OCI-LY1 (cell line): ENCODE measurements around the gene TSPAN6.

Experiments used
- H2AFZ ChIP-seq: fragments of 200-600 bp; sonication (generic), shearing (Covaris generic); 2 replicates; pipeline ENCODE4 v1.6.0; 2014; ENCODE audit warnings: antibody characterized with exemption, mild to moderate bottlenecking, low read length
- H3F3A ChIP-seq: fragments of 200-600 bp; sonication (generic), shearing (Covaris generic); 2 replicates; pipeline ENCODE4 v1.6.0; 2014; ENCODE audit warnings: mild to moderate bottlenecking, antibody characterized with exemption, low read length, moderate library complexity; ENCODE audit not compliant: insufficient read depth
- H3K27ac ChIP-seq: fragments of 200-600 bp; sonication (generic); 2 replicates; pipeline ENCODE4 v1.5.1; 2014; ENCODE audit warnings: low read length, mixed run types, mild to moderate bottlenecking, low read depth; ENCODE audit not compliant: poor library complexity, severe bottlenecking
- H3K27me3 ChIP-seq: fragments of 200-600 bp; sonication (generic); 2 replicates; pipeline ENCODE4 v1.6.0; 2014; ENCODE audit warnings: antibody characterized with exemption, mild to moderate bottlenecking, low read length, moderate library complexity; ENCODE audit not compliant: insufficient read depth
- H3K36me3 ChIP-seq: fragments of 200-600 bp; sonication (generic); 2 replicates; pipeline ENCODE4 v1.6.1; 2014; ENCODE audit warnings: mild to moderate bottlenecking, antibody characterized with exemption, low read length, moderate library complexity, mixed read lengths; ENCODE audit not compliant: insufficient read depth
- H3K4me1 ChIP-seq: fragments of 200-600 bp; sonication (generic); 2 replicates; pipeline ENCODE4 v1.5.1; 2014; ENCODE audit warnings: mild to moderate bottlenecking, low read length, moderate library complexity; ENCODE audit not compliant: insufficient read depth, severe bottlenecking
- H3K4me2 ChIP-seq: fragments of 200-600 bp; sonication (generic), shearing (Covaris generic); 2 replicates; pipeline ENCODE4 v1.6.1; 2014; ENCODE audit warnings: low read length
- H3K4me3 ChIP-seq: fragments of 200-600 bp; sonication (generic); 2 replicates; pipeline ENCODE4 v1.5.1; 2014; ENCODE audit warnings: low read length, low read depth, mild to moderate bottlenecking, mixed read lengths; ENCODE audit not compliant: poor library complexity, severe bottlenecking
- H3K79me2 ChIP-seq: fragments of 200-600 bp; shearing (Covaris generic); 2 replicates; pipeline ENCODE4 v1.6.1; 2016; ENCODE audit warnings: mixed run types, low read length, mixed read lengths; ENCODE audit not compliant: insufficient read depth
- H3K9ac ChIP-seq: fragments of 200-600 bp; sonication (generic), shearing (Covaris generic); 2 replicates; pipeline ENCODE4 v1.6.1; 2014; ENCODE audit warnings: mild to moderate bottlenecking, low read length, mixed read lengths
- H3K9me2 ChIP-seq: fragments of 200-600 bp; sonication (generic), shearing (Covaris generic); 2 replicates; pipeline ENCODE4 v1.6.1; 2014; ENCODE audit warnings: low read depth, mild to moderate bottlenecking, low read length, mixed read lengths
- H3K9me3 ChIP-seq: fragments of 200-600 bp; shearing (Covaris generic); 2 replicates; pipeline ENCODE4 v1.6.1; 2014; ENCODE audit warnings: low read length, mixed read lengths
- H4K20me1 ChIP-seq: fragments of 200-600 bp; sonication (generic), shearing (Covaris generic); 2 replicates; pipeline ENCODE4 v1.6.0; 2016; ENCODE audit warnings: mild to moderate bottlenecking, low read length; ENCODE audit not compliant: insufficient read depth
- CTCF ChIP-seq: fragments of 200-600 bp; sonication (generic), shearing (Covaris generic); IDR thresholded peaks from 2 replicates; pipeline ENCODE4 v1.5.1; 2017; ENCODE audit warnings: mild to moderate bottlenecking, antibody characterized with exemption, low read length, moderate library complexity, mixed read lengths
- EZH2 ChIP-seq: fragments of 200-600 bp; sonication (generic), shearing (Covaris generic); IDR thresholded peaks from 2 replicates; pipeline ENCODE4 v1.8.0; 2017; ENCODE audit warnings: borderline replicate concordance, mixed run types, mild to moderate bottlenecking, antibody characterized with exemption, low read length, moderate library complexity, mixed read lengths

Gene TSPAN6

GRCh38 chrX:100615005-100615404 lies 21.6 kb downstream of the TSPAN6 start:
- Histone ChIP-seq H3K4me2 (no peak overlapping the region), H3K9me2 (no peaks in the 10 kb centered on the region), H3K36me3 (no peaks in the 10 kb centered on the region), H2AFZ (no peak overlapping the region), H3K4me1 (no peaks in the 10 kb centered on the region), H3K4me3 (no peak overlapping the region), H3K27me3 (no peaks in the 10 kb centered on the region), H3K9ac (no peak overlapping the region), H3F3A (no peaks in the 10 kb centered on the region), H3K27ac (no peak overlapping the region), H3K9me3 (no peaks in the 10 kb centered on the region), H3K79me2 (no peaks in the 10 kb centered on the region), H4K20me1 (no peaks in the 10 kb centered on the region)
- TF ChIP-seq CTCF (no peak; the same call in 1 of the 2 replicates), EZH2 (no peak)

GRCh38 chrX:100611951-100612350 lies 24.7 kb downstream of the TSPAN6 start:
- Histone ChIP-seq H3K9me2 (no peaks in the 10 kb centered on the region), H3K9me3 (no peaks in the 10 kb centered on the region), H3F3A (no peaks in the 10 kb centered on the region), H4K20me1 (no peaks in the 10 kb centered on the region), H3K9ac (no peak overlapping the region), H3K36me3 (no peaks in the 10 kb centered on the region), H2AFZ (no peak overlapping the region), H3K27me3 (no peaks in the 10 kb centered on the region), H3K4me2 (no peak overlapping the region), H3K27ac (no peak overlapping the region), H3K4me3 (no peak overlapping the region), H3K4me1 (no peaks in the 10 kb centered on the region), H3K79me2 (no peaks in the 10 kb centered on the region)
- no peak for TF ChIP-seq EZH2
- no peak for TF ChIP-seq CTCF

- no peak overlapping the region for H3K27ac ChIP-seq
- no peak overlapping the region for H3K9ac ChIP-seq
- no peaks in the 10 kb centered on the region for H3K4me1 ChIP-seq
- H3K4me3 ChIP-seq, result no peak overlapping the region
- H2AFZ ChIP-seq, result no peak overlapping the region
- no peaks in the 10 kb centered on the region for H3K9me2 ChIP-seq
- H3K27me3 ChIP-seq, result no peaks in the 10 kb centered on the region
- H4K20me1 ChIP-seq, result no peaks in the 10 kb centered on the region
- TF ChIP-seq EZH2 (no peak), CTCF (no peak)
- no peaks in the 10 kb centered on the region for H3K36me3 ChIP-seq
- no peaks in the 10 kb centered on the region for H3F3A ChIP-seq
- no peak overlapping the region for H3K4me2 ChIP-seq
- no peaks in the 10 kb centered on the region for H3K79me2 ChIP-seq
- H3K9me3 ChIP-seq, result no peaks in the 10 kb centered on the region
These were observed 27.0 kb downstream of the TSPAN6 start for GRCh38 chrX:100609591-100609990.
